Measurements from ENCODE around the gene SEC11C. TPM values are rescaled to one million over a fixed set of nuclear protein-coding genes. Genes with fewer than 3 reads are reported as not detected.
"Not testable (repeated sequence)": the region's sequence is repeated elsewhere in the genome, so short reads cannot be mapped to it uniquely, and the experiment has no call there.

Gene SEC11C
- polyA plus RNA-seq, 2 of the 4 experiments (the other 2 are of a cell fraction) = 66.5 to 94.9 TPM

- TF ChIP-seq KDM1A (IDR thresholded peaks at IDR 0.05; ENCODE audit: low read depth) (no peak), HOXA7 (CRISPR knock-in tag; IDR thresholded peaks at IDR 0.05) (no peak), RARB (CRISPR knock-in tag; IDR thresholded peaks at IDR 0.05) (no peak), MAFK (IDR thresholded peaks at IDR 0.05; ENCODE audit: partially characterized antibody) (no peak), TP53 (CRISPR knock-in tag; IDR thresholded peaks at IDR 0.05) (no peak)
- no peak overlapping the region for H3K27ac ChIP-seq
- FAIRE-seq (no peak), DNase-seq (ENCODE audit: low read depth in 1 of 2, low spot score in 1 of 2) (no peak), ATAC-seq (no peak)
- H3K9me3 ChIP-seq = no peaks in the 10 kb centered on the region
- H3K4me2 ChIP-seq = no peak overlapping the region
- POLR2A ChIA-PET = no interaction called here
- CTCF ChIA-PET = no interaction called here
- no peak overlapping the region for H3K4me3 ChIP-seq
- 85% methylated on average over 6 of the region's 6 CpGs for WGBS (ENCODE audit: missing lambda C conversion rate)
- 0 out of 3 replicates have a peak, but pooled peaks cover 3% of the 10 kb centered on the region for H3K4me1 ChIP-seq
These were observed 2.6 kb downstream of the SEC11C start for GRCh38 chr18:59142274-59142673.

DNA sequence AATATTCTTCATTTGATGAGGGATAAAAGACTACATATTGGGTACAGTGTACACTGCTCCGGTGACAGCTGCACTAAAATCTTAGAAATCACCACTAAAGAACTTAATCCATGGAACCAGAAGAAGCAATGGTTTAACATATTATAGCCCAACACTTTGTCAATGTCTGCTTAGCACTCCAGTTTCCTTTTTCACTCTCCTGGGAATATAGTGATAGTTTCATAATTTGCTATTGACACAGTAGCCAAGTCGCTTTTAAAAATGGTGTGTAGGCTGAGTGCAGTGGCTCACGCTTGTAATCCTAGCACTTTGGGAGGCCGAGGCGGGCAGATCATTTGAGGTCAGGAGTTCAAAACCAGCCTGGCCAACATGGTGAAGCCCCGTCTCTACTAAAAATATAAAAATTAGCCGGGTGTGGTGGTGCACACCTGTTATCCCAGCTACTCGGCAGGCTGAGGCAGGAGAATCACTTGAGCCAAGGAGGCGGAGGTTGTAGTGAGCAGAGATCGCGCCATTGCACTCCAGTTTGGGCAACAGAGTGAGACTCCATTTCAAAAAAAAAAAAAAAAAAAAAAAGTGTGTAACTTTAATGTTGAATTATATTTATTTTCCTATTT lies 3.2 kb downstream of the SEC11C start:
- 88% methylated on average over 11 of the region's 11 CpGs for WGBS (ENCODE audit: missing lambda C conversion rate)
- H3K4me1 ChIP-seq; H3K9me3 ChIP-seq; FAIRE-seq; ATAC-seq; CTCF ChIA-PET; POLR2A ChIA-PET; H3K4me2 ChIP-seq; DNase-seq (ENCODE audit: low read depth in 1 of 2, low spot score in 1 of 2); H3K27ac ChIP-seq; H3K4me3 ChIP-seq: not testable (repeated sequence)

GRCh38 chr18:59143441-59143840 lies 3.8 kb downstream of the SEC11C start:
- ChIA-PET CTCF (no interaction called here), POLR2A (no interaction called here)
- DNase-seq (ENCODE audit: low read depth in 1 of 2, low spot score in 1 of 2) (no peak), ATAC-seq (no peak), FAIRE-seq (no peak)
- Histone ChIP-seq H3K4me3 (no peak overlapping the region), H3K9me3 (no peaks in the 10 kb centered on the region), H3K4me1 (0 out of 3 replicates have a peak, but pooled peaks cover 3% of the 10 kb centered on the region), H3K4me2 (peak overlapping the region; percentile 9; the same call in 1 of the 3 replicates), H3K27ac (no peak overlapping the region)
- 43% methylated on average over 3 of the region's 3 CpGs for WGBS (ENCODE audit: missing lambda C conversion rate)
- no peak for TF ChIP-seq ELK1 (IDR thresholded peaks at IDR 0.05; ENCODE audit: low read depth, low read length)
- TF ChIP-seq E2F6 (IDR thresholded peaks at IDR 0.05; ENCODE audit: borderline replicate concordance, low read depth) = no peak
- no peak for TF ChIP-seq CHD4 (IDR thresholded peaks at IDR 0.05; ENCODE audit: borderline replicate concordance)
- no peak for TF ChIP-seq EP300 (IDR thresholded peaks at IDR 0.05)
- TF ChIP-seq EHF (CRISPR knock-in tag; IDR thresholded peaks at IDR 0.05) = no peak
- TF ChIP-seq HES2 (IDR thresholded peaks at IDR 0.05) = no peak
- TF ChIP-seq MYC (IDR thresholded peaks at IDR 0.05; ENCODE audit: borderline replicate concordance, low read length) = no peak
- no peak for TF ChIP-seq KDM1A (IDR thresholded peaks at IDR 0.05; ENCODE audit: low read depth)
- TF ChIP-seq POLR2AphosphoS2 (conservative IDR thresholded peaks at IDR 0.05; ENCODE audit: low read length) = no peak
- TF ChIP-seq RFX5 (IDR thresholded peaks at IDR 0.05) = no peak
- TF ChIP-seq EHMT2 (IDR thresholded peaks at IDR 0.05; ENCODE audit: low read depth) = no peak

- no peaks in the 10 kb centered on the region for H3K4me1 ChIP-seq
- ChIA-PET CTCF (no interaction called here), POLR2A (no interaction called here)
- TF ChIP-seq FOXS1 (CRISPR knock-in tag; IDR thresholded peaks at IDR 0.05) = no peak
- H3K4me3 ChIP-seq = no peak overlapping the region
- DNase-seq (ENCODE audit: low read depth in 1 of 2, low spot score in 1 of 2) (no peak), FAIRE-seq (no peak), ATAC-seq (no peak)
- no peak overlapping the region for H3K27ac ChIP-seq
- H3K9me3 ChIP-seq = no peaks in the 10 kb centered on the region
- H3K4me2 ChIP-seq = no peak overlapping the region
These were observed 4.8 kb downstream of the SEC11C start for GRCh38 chr18:59144483-59144882.
